DND-41 (cell line): Measurements from ENCODE around the gene ZNF430.

Source experiments
- EZH2 ChIP-seq: IDR thresholded peaks from 3 replicates; pipeline ENCODE4 v1.6.1; 2012; ENCODE audit warnings: borderline replicate concordance, low read depth, mild to moderate bottlenecking, moderate library complexity, low read length, inconsistent platforms; ENCODE audit not compliant: severe bottlenecking
- TF ChIP-seq, protein P1 (sequence below): IDR thresholded peaks from 2 replicates; pipeline ENCODE4 v1.5.1; 2012; ENCODE audit warnings: borderline replicate concordance, low read length, moderate library complexity, mild to moderate bottlenecking; ENCODE audit not compliant: poor library complexity, severe bottlenecking; ENCODE audit errors: extremely low read depth

GRCh38 chr19:21082011-21082975 lies 61.8 kb downstream of the ZNF430 start, which contains the start of gene ZNF714:
- TF ChIP-seq, protein P1, sequence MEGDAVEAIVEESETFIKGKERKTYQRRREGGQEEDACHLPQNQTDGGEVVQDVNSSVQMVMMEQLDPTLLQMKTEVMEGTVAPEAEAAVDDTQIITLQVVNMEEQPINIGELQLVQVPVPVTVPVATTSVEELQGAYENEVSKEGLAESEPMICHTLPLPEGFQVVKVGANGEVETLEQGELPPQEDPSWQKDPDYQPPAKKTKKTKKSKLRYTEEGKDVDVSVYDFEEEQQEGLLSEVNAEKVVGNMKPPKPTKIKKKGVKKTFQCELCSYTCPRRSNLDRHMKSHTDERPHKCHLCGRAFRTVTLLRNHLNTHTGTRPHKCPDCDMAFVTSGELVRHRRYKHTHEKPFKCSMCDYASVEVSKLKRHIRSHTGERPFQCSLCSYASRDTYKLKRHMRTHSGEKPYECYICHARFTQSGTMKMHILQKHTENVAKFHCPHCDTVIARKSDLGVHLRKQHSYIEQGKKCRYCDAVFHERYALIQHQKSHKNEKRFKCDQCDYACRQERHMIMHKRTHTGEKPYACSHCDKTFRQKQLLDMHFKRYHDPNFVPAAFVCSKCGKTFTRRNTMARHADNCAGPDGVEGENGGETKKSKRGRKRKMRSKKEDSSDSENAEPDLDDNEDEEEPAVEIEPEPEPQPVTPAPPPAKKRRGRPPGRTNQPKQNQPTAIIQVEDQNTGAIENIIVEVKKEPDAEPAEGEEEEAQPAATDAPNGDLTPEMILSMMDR, result no peak
- TF ChIP-seq EZH2, result no peak
